IPS-11a (cell line): Measurements from ENCODE around the gene LCP2.

Experiments used
- H3K4me3 ChIP-seq: one replicate; pipeline ENCODE4 v1.5.1; 2013; ENCODE audit warnings: low read depth, low read length, control low read depth

LCP2 gene

DNA sequence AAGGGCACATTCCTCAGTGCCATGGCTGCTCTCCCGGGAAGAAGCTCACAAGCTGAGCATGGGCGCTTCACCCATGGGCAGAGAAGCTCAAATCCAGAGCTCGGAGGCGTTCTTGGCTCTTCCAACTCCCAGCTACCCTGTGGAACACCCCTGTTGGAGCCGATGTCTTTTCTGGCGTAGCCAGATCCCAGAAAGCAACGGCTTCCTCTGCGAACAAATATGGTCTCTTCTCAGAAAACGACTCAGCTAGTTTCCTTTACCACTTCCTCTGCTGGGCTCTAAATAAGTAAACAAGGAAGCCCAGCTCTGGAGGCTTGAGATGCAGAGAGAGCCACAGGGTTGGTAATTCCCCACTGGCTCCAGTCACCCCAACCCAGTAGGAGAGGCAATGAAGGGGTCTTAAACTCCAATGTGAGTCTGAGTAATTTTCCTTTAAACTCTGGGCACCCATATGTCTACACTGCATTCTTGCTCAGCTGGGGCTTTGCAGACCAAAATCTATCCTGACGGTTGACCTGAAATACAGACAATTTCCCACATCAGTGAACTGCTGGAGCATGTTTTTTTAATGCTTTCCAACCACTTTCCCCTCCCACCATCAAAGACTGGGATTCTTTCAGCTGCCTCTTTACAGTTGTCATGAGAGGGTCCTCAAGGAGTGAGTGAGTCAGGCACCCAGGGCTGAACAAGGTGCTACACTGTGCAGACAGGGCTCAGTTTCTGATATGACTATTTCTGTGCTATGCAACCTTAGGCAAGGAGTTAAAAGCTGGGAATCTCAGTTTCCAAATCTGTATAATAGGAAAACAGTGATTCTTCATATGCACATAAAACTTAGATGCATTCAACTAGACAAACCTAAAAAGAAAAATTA, at the start of gene LCP2:
TSS of gene LCP2 (minus strand) at position 189 of the 874 bp plus-strand sequence. CDS start at position 23, 166 bp downstream.
- H3K4me3 ChIP-seq = no peak within 1 kb of the TSS

DNA sequence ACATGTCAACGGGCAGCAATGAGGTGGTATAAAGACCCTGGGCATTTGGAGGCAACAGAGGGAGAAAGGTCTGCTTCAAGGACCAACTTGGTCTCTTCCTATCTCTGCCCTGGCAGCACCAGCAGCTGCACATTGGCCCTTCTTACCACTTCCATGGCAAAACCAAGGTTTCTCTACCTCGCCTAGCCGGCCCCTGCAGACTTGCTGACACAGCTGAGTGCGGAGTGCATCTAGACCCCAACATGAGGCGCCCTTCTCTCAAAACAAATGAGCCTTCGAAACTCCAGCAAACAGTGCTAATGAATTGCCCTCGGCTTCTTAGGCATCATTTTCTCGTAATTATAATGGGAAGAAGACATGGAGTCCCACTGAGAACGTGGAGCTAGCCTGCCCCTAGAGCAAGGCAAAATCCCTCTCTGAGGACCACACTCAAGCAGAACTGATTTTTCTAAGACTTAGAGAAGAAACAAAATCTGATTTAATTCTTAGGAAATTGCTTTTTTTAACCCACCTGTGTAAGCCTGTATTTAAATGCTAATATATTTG, 49.5 kb upstream of the LCP2 start:
- no peak overlapping the region for H3K4me3 ChIP-seq

DNA sequence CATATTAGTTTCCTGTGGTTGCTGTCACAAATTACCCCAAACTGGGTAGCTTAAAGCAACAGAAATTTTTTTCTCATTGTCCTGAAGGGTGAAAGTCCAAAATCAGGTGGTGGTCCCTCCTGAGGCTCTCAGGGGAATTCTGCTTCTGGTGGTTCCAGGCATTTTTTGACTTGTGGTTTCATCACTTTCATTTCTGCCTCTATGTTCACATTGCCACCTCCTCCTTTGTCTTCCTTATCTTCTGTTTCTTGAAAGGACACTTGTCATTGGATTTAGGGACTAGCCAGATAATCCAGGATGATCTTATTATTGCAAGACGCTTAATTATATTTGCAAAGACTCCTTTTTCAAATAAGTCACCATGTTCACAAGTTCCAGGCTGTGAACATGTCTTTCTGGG, 48.4 kb upstream of the LCP2 start:
- H3K4me3 ChIP-seq = no peak overlapping the region

DNA sequence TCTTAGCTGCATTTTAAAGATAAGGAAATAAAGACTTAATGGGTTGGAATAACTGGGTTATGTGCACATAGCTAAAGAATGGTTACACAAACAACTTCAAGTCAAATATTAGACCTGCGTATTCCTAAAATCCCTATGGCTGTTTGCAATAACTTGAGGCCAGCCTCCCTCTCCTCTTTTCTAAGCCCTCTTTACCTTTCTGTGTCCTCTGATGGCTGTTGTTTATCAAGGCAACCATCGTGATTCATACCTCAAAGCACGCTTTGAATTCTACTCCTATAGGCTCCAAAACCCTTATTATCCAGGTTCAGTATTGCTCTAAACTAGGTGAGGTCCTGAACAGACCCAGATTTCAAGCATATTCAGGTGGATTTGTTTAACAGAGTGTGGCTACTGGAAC, 45.6 kb upstream of the LCP2 start:
- H3K4me3 ChIP-seq = no peak overlapping the region

DNA sequence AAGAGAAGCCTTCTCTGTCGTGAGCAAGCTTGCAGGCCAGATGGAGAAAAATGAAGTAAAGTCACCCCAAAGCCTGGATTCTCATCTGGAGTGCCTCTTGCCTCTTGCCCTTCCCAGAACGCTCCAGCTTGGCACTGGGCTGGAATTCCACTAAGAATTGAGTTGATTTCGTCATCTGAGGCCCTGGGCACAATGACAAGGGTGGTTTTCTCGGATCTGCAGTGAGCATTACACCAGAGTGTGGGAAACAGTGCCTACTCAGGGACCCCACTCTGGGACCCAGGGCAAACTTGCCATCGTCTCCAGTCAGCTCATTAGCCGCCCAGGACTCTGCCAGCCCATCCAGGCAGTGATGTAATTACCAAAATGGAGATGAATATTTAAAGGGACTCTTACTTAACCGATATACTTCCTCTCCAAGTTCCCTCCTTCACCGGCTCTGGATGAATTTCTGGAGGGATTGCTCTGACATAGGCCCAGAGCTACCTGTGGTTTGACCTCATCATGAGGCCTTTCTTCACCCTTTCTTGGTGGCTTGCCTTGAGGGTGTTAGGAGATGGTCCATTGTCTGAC, 44.7 kb upstream of the LCP2 start:
- H3K4me3 ChIP-seq = no peak overlapping the region

DNA sequence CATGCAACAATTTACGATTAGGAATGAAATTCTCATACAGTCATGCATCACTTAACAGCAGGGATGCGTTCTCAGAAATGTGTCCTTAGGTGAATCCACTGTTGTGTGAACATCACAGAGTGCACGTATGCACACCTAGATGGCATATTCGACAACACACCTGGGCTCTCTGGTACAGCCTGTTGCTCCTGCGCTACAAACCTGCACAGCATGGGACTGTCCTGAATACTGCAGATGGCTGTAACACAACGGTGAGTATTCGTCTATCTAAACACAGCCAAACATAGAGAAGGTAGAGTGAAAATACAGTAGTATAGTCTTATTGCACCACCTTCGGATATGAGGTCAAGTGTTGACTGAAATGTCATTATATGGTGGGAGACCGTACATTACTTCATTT, 44.0 kb upstream of the LCP2 start:
- no peak overlapping the region for H3K4me3 ChIP-seq

DNA sequence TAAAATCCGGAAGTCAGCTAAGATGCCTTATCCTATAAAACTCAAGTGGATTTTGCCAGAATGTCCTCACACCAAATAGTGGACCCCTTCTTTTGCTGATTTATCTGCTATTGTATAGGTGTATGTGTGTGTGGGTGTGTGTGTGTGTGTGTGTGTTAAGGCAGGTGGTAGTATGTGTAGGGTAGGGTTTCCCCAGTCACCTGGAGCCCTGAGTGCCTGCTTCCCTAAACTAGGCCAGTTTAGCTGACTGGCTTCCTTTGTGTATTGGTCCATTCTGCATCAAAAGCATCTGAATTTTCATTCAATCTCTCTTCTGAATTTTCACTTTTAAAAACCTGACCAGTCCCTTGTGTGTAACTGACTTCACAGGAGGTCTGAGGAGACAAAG, 42.2 kb upstream of the LCP2 start:
- H3K4me3 ChIP-seq = no peak overlapping the region

DNA sequence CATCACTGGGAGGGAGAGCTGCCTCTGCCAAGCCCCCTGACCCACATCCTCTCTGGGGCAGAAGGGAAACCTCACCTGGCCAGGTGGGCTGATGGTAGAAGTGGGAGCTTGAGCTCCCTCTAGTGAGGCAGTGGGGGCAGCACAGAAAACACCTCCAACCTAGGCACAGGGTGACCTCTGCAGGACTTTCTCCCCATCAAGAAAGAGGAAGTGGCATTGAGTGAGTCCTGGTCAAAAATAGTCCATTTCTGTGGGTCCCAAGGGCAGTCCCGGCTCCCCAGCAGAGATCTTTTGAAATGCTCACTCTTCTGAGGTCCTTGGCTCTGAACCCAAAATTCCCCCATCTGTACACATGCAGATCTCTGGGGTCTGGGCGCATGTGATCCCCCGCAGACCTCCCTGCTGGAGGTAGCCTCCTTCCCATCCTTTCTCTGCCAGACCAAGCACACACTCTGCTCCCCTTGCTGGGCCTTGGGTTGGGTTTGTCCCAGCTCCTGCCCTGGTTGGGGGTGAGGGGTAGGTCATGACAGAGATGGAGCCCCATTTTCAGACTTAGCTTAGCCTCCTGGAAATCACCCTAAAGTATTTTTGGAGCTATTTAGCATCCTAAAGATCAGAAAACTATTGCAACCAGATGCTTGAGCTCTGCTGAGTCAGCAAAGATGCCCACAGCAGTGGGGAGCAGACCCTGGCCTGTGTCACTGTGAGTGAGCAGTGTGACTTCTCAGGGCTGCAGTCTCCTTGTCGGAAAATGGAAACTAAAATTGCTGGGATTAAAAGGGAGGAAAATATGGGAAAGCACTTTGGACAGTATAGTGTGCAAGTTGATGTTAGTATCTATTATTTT, 41.6 kb upstream of the LCP2 start:
- H3K4me3 ChIP-seq = no peak overlapping the region

DNA sequence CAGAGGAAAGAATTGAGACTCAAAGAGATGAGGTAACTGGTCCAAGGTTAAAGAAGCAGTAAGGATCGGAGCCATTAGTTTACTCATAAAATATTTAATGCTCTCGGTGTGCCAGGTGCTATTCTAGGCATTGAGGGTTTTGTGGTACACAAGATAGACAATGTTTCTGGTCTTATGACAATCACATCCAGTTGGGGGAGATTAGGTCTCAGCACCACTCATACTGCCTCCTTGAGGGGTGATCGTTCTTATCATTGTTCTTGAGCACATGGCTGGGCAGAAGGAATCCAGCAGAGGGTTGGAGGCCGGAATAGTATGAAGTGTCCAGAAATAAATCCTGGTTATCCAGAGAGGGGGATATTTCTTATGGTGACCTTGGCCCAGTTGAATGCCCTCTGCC, 40.7 kb upstream of the LCP2 start:
- no peak overlapping the region for H3K4me3 ChIP-seq

DNA sequence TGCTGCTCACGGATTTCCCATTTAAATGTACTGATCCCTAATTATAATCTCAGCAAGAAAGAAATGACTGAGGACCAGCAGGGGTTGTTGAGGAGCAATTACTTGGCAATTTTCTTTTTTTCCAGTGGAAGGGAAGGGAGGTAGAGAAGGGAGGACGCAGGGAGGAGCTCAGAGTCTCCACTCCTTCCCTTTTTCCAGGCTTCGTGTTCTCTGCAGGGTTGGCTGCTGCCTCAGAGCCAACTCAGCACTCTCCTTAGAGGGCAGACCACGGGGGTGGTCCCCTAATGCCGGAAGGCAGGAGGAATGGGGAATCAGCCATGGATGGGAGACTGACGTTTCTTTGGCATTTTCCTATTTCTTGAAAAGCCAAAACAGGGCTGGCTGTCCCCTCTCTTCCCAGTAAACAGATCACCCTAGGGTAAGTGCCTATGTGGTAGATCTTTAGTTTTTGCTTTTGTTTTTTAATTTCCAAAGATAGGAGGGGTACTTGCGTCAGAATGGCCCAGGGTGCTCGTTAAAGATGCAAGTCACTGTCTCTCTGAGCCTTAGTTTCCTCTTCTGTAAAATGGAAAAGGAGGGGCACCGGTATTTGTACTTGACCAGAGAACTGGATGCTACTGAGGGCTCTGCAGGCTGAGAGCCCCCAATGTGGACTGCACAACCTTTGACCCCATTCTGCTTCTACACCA, 39.6 kb upstream of the LCP2 start:
- no peak overlapping the region for H3K4me3 ChIP-seq

DNA sequence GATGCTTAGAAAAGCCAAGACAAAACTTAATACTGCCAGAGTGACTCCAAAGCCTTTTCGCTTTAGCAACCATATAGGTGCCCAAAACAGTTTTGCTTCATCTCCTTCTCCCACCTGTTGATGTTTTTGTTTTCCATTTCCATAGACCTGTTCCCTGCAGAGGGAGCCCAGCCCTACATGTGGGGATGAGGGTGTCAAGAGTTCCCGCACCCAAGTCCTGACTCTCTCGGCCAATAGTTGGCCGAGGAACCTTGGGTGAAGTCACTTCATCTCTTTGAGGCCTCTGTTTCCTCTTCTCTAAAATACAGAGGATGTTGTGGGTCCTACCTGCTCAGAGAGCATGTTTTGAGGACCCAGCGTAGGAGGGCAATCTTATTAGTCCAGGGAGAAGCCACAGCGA, 38.5 kb upstream of the LCP2 start:
- no peak overlapping the region for H3K4me3 ChIP-seq

DNA sequence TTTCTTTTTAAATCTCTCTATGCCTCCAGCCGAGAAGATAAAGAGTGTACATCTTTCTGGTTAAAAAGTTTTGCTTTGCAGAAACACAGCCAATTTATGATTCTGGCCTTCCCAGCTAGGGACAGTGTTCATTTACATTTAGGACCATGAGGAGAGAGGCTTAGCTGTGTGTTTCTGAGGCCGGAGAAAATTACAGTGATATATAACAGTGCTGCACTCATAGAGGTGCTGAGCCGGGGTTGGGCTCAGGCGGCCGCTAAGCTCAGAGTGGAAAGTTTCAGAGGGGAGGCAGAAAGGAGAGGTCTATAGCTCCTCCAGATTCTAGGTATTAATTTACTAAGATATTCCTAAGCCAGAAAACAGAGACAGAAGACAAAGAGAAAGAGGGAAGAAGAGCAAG, 37.0 kb upstream of the LCP2 start:
- no peak overlapping the region for H3K4me3 ChIP-seq

DNA sequence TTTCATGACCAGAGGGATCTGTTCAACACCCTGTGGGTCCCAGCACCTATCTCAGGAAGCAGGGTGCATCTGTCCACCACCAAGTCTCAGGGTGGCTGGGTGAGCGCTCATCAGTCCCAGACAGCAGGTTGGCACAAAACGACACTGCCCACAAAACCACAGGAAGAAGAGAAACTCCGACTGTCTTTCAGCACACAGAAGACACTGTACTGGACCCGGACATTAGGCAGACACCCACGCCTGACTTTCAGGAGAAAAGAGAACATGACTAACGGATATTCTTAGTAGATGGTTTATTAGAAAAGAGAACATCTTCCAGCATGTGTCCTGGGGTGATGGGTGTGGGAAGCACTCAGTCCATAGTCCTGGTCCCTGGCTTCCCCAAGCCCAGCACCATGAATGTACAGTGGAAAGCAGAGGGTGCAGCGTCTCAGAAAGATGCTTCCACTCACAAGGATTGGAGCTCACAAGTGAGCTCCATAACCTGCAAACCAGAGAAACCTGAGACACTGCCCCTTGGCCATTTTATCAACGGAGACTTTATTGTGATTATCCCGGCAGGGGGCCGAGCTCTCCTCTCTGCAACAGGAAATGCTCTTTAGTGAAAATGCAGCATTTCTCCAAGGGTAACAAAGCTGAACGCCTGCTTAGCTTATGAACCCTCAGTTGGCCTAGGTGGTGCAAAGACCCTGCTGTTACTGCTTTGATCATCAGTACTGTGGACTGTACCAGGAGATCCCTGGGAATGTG, 35.8 kb upstream of the LCP2 start:
- no peak overlapping the region for H3K4me3 ChIP-seq

DNA sequence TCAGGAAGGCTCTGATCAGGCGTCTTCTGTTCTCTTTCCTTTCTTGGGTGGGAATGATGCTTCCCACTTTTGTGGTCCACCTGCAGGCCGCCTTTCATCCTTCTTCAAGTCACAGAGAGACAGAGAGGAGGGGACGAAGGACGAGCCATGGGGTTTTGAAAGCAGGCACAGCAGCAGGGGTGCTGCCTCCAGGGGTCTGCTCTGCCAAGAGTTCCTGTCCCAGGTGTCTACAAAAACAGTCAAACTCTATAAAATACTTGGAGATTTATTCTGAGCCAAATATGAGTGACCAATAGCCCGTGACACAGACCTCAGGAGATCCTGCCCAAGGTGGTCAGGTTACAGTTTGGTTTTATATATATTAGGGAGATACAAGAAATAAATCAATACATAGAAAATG, 34.5 kb upstream of the LCP2 start:
- no peak overlapping the region for H3K4me3 ChIP-seq

DNA sequence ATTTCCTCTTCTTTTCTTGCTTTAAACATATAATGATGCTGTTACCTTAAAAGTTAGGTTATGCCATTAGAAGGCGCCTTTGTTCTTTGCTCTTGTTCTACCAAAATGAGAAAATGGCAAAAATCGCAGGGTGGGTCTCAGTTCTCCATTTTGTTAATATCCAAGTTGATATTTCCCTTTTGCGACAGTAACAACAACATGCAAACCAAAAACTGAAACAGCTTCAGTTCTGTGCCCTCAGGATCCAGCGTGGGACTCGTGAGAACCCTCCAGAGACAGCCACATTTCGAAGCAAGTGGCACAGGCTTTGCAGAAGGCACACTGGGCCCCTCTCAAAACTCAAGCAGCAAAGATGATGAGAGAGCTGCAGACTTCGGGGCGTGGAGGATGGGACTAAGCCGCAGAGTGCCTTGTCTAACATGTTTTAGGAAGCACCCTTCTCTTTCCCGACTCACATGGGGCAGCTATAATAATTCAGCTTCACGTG, 33.0 kb upstream of the LCP2 start:
- no peak overlapping the region for H3K4me3 ChIP-seq

DNA sequence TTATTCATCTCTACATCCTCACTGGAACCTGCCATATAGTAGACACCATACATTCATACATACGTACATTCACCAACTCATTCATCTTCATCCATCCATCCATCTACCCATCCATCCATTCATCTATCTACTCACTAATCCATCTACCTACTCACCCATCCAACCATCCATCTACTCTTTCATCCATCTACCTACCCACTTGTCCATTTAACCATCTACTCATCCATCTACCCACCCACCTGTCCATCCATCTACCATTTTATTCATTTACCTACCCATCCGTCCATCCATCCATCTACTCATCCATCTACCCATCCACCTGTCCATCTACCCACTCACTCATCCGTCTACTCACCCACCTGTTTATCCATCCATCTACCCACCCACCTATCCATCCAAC, 31.9 kb upstream of the LCP2 start:
- no peak overlapping the region for H3K4me3 ChIP-seq

DNA sequence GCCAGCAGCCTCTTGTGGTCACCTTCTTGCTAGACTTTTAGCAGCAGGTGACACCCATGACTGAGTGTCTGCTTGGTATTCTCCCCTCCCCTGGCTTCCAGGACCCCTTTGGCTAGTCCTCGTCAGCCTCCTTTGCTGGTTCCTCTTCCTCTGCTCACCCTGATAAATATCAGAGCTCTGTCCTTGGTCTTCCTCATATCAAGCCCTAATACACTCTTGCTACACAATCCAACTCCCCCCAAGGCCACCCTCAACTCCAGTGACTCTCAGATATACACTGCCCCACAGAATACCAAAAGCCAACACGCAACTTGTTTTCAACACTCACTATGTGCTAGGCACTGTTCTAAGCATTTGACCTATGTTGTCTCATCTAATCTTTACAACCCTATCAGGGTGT, 30.3 kb upstream of the LCP2 start:
- no peak overlapping the region for H3K4me3 ChIP-seq

DNA sequence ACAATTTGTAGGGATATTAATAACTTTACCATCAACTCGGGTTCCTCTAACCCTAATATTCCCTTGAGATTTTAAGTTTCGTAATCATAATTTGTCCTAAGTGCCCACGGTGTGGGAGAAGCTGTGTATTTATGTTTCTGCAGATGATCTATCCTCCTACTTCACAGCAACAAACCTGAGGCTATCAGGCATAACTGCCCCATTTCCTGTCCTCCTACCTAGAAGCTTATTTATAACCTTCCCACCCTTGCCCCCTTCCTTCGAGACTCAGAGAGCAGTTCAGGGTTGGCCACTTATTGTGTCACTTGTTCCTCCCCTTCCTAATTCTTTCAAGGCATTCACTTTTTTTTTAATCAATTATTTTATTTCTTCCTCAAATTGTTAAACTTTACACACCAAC, 29.6 kb upstream of the LCP2 start:
- H3K4me3 ChIP-seq = no peak overlapping the region

DNA sequence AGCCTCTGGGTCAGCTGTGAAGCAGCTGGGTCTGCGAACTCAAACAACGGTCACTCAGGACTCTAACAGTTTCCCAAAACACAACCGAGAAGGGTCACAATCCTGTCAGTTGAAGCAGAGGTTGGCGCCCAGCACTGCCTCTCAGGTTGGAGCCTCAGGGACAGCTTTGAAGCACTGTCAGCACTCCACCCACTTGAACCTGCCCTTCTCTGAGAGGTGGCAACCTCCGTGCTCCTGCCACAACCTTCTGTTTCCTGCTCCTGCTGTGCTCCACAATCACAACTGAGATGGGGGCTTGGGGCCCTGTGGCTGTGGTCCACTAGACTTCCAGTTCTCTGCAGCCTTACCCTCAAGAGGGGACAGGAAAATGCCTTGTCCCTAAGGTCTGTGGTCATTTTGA, 21.7 kb upstream of the LCP2 start:
- H3K4me3 ChIP-seq = no peak overlapping the region

DNA sequence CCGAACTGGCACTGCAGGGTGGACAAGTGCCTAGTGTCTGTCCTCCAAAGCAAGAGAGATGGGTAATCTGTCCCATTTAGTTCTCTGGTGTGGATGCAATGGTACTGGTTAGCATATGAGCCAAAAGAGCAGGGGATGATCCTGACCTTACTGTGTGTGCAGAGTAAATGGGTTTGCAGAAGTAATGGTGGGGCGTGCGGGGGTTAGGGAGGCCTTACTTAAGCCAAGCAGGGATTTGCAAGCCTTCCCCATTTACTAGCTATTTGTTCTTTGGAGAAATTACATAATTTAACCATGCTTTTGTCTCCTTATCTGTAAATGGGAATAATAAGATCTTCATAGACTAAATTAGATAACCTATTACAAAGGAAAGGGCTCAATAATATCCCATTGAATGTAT, 19.9 kb upstream of the LCP2 start:
- H3K4me3 ChIP-seq = no peak overlapping the region
